Stomach smooth muscle (tissue), 2 donors: ENCODE results near the gene PZP.
"Not testable (repeated sequence)": the region's sequence is repeated elsewhere in the genome, so short reads cannot be mapped to it uniquely, and the experiment has no call there.

Experiments used
- H3K27ac ChIP-seq: one replicate; pipeline ENCODE4 v1.7.0; 2013; ENCODE audit warnings: mild to moderate bottlenecking, low read length, inconsistent platforms
- H3K27me3 ChIP-seq, 2 donors: one replicate each; pipeline ENCODE4 v1.7.0; 2013; ENCODE audit warnings: low read length in 2 of 2; ENCODE audit not compliant: insufficient read depth in 2 of 2, control insufficient read depth in 1 of 2
- H3K36me3 ChIP-seq, 2 donors: one replicate each; pipeline ENCODE4 v1.7.0; 2013; ENCODE audit warnings: low read length in 2 of 2; ENCODE audit not compliant: control insufficient read depth in 2 of 2, insufficient read depth in 2 of 2
- H3K4me1 ChIP-seq: one replicate; pipeline ENCODE4 v1.7.0; 2013; ENCODE audit warnings: low read length; ENCODE audit not compliant: control insufficient read depth, insufficient read depth
- H3K4me3 ChIP-seq, 2 donors: one replicate each; pipeline ENCODE4 v1.7.0; 2013; ENCODE audit warnings: low read length in 2 of 2
- H3K9ac ChIP-seq, 2 donors: one replicate each; pipeline ENCODE4 v1.7.0; 2013; ENCODE audit warnings: low read length in 2 of 2, mild to moderate bottlenecking in 1 of 2
- H3K9me3 ChIP-seq, 2 donors: one replicate each; pipeline ENCODE4 v1.7.0; 2013; ENCODE audit warnings: low read length in 2 of 2; ENCODE audit not compliant: control insufficient read depth in 2 of 2
- donor health status: healthy.
- donor health status: Pancreatic carcinoma.

PZP gene

GRCh38 chr12:9144730-9145106 lies 63.5 kb downstream of the PZP start:
- peaks cover 2 to 8% of the 10 kb centered on the region in 2 donors for H3K9me3 ChIP-seq
- H3K36me3 ChIP-seq, result no peaks in the 10 kb centered on the region
- no peak overlapping the region for H3K27ac ChIP-seq
- H3K27me3 ChIP-seq, result no peaks in the 10 kb centered on the region
- H3K9ac ChIP-seq, result no peak overlapping the region
- H3K4me3 ChIP-seq, result no peak overlapping the region
- H3K4me1 ChIP-seq, result no peaks in the 10 kb centered on the region

- Histone ChIP-seq H3K27ac (no peak overlapping the region), H3K36me3 (no peaks in the 10 kb centered on the region), H3K4me3 (no peak overlapping the region), H3K4me1 (no peaks in the 10 kb centered on the region), H3K9ac (no peak overlapping the region), H3K27me3 (no peaks in the 10 kb centered on the region), H3K9me3 (peaks cover 2 to 8% of the 10 kb centered on the region in 2 donors)
These were observed 64.1 kb downstream of the PZP start for GRCh38 chr12:9143929-9144729.

DNA sequence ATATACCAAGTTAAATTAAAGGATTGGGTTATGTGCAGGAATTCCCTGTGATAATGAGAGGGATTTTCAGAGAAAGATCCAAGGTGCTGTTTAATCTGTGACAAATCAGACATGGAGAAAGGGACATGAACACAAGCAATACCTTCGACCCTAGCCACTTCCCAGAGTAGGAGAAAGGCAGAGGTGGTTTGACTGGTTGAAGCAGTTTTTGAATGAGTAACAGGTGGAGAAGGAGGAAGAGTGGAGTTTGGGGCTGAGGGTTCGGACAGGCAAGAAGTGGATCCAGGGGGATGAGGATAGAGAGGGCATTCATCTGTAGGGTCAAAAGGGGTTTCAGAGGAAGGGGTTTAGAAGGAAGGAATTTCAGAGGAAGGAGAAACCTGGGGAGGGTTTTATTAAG lies 65.1 kb downstream of the PZP start:
- Histone ChIP-seq H3K36me3 (no peaks in the 10 kb centered on the region), H3K4me3 (no peak overlapping the region), H3K27ac (no peak overlapping the region), H3K4me1 (no peaks in the 10 kb centered on the region), H3K9me3 (peaks cover 2 to 8% of the 10 kb centered on the region in 2 donors), H3K27me3 (no peaks in the 10 kb centered on the region), H3K9ac (no peak overlapping the region)

DNA sequence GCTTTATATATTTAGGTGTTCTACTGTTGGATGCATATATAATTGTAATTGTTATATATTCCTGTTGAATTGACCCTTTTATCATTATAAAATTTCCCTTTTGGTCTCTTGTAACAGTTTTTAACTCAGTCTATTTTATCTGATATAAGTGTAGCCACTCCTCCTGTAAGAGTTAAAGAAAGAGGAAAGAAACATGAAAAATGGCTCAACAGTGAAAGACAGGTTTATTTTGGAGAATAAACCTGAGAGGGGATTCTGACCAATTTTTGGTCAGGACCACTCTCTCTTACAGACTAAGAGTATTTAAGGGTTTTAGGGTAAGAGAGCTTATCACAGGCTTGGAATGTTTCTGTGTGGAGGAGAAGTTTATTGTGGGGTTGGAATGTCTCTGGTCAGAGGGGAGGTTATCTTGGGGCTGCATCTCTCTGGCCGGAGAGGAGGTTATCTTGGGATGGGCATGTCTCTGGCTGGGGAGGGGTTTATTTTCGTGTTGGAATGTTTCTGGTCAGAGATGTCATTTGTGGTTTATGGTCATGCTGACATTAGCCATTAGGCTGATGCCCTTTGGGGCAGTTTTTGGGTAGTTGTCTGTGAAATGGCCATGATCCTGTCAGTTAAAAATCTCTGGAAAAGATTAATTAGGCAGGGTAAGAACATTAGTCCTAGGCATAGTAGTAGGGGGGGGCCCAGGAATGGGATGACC lies 68.5 kb downstream of the PZP start:
- not testable (repeated sequence) for H3K9me3 ChIP-seq, H3K27me3 ChIP-seq, H3K36me3 ChIP-seq, H3K9ac ChIP-seq, H3K27ac ChIP-seq, H3K4me1 ChIP-seq, H3K4me3 ChIP-seq

GRCh38 chr12:9135903-9136310 lies 72.3 kb downstream of the PZP start:
- no peak overlapping the region for H3K27ac ChIP-seq
- no peak overlapping the region for H3K4me3 ChIP-seq
- H3K27me3 ChIP-seq, result no peaks in the 10 kb centered on the region
- no peaks in the 10 kb centered on the region for H3K9me3 ChIP-seq
- H3K36me3 ChIP-seq, result no peaks in the 10 kb centered on the region
- no peak overlapping the region for H3K9ac ChIP-seq
- no peaks in the 10 kb centered on the region for H3K4me1 ChIP-seq

DNA sequence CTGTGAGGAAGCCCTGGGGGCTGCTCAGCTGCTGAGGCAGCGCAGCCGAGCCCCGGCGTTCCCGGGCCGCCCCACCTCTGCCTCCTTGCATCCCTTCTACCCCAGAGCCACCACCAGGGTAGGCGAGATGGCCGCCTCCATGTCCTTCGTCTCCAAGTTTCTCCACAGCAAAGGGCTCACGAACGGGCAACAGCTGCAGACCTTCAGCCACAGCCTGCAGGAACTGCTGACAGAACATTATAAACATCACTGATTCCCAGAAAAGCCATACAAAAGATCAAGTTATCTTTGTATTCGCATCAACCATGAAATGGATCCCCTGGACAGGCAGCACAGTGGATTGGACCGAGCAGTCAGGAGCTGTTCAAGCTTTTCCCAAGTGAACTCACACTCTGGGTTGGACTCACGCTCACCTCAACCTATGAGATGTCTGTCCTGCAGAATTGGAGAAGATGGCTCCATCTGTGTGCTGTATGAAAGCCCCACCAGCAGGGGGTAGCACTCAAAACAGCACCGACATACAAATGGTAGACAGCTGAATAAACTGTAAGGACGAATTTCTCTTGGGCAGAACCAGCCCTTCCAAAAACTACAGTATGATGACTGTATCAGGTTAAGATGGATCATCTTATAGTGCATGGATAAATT lies 73.1 kb downstream of the PZP start:
- Histone ChIP-seq H3K4me1 (no peaks in the 10 kb centered on the region), H3K27me3 (no peaks in the 10 kb centered on the region), H3K9ac (no peak overlapping the region), H3K9me3 (no peaks in the 10 kb centered on the region), H3K27ac (no peak overlapping the region), H3K4me3 (no peak overlapping the region), H3K36me3 (no peaks in the 10 kb centered on the region)

- Histone ChIP-seq H3K9me3 (no peaks in the 10 kb centered on the region), H3K27me3 (no peaks in the 10 kb centered on the region), H3K9ac (no peak overlapping the region), H3K36me3 (no peaks in the 10 kb centered on the region), H3K27ac (no peak overlapping the region), H3K4me3 (no peak overlapping the region), H3K4me1 (no peaks in the 10 kb centered on the region)
These were observed 74.8 kb downstream of the PZP start for GRCh38 chr12:9133216-9133916.

- H3K4me3 ChIP-seq, result no peak overlapping the region
- H3K36me3 ChIP-seq, result no peaks in the 10 kb centered on the region
- no peaks in the 10 kb centered on the region for H3K9me3 ChIP-seq
- H3K27me3 ChIP-seq, result no peaks in the 10 kb centered on the region
- H3K9ac ChIP-seq, result no peak overlapping the region
- no peak overlapping the region for H3K27ac ChIP-seq
- H3K4me1 ChIP-seq, result no peaks in the 10 kb centered on the region
These were observed 76.1 kb downstream of the PZP start for GRCh38 chr12:9132008-9132535.

DNA sequence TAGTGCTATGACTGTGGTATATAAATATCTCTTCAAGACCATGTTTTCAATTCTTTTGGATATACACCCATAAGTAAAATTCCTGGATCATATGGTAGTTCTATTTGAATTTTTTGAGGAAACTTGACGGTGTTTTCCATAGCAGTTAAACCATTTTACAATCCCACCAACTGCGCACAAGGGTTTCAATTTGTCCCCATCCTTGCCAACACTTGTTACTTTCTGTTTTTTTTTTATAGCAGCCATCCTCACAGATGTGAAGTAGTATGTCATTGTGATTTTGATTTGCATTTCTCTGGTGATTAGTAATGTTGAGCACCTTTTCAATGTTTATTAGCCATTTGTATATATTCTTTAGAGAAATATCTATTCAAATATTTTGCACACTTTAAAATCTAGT lies 78.0 kb downstream of the PZP start:
- H3K27ac ChIP-seq, result no peak overlapping the region
- no peaks in the 10 kb centered on the region for H3K4me1 ChIP-seq
- no peaks in the 10 kb centered on the region for H3K9me3 ChIP-seq
- H3K4me3 ChIP-seq, result no peak overlapping the region
- no peaks in the 10 kb centered on the region for H3K27me3 ChIP-seq
- no peaks in the 10 kb centered on the region for H3K36me3 ChIP-seq
- H3K9ac ChIP-seq, result no peak overlapping the region

DNA sequence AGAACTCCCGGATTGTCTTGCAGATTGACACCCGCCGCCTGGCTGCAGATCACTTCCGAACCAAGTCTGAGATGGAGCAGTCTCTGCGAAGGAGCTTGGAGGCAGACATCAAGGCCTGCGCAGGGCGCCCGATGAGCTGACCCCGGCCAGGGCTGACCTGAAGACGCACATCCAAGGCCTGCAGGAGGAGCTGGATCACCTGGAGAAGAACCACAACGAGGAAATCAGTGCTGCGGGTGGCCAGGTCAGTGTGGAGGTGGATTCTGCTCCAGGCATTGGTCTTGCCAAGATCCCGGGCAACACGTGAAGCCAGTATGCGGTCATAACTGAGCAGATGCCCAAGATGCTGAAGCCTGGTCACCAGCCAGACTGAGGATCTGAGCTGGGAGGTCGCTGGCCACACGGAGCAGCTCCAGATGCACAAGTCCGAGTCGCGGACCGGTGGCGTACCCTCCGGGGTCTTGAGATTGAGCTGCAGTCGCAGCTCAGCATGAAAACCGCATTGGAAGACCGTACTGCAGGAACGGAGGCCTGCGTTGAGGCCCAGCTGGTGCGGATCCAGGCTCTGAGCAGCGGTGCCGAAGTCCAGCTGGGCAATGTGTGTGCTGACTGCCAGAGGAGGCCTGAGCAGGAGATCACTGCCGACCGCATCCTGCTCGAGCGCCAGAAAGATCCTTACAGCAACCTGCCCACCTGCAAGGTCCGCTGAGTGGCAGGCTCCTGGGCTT lies 80.1 kb downstream of the PZP start:
- no peak overlapping the region for H3K27ac ChIP-seq
- no peaks in the 10 kb centered on the region for H3K27me3 ChIP-seq
- H3K4me1 ChIP-seq, result peaks cover 8% of the 10 kb centered on the region
- H3K9ac ChIP-seq, result no peak overlapping the region
- no peak overlapping the region for H3K4me3 ChIP-seq
- H3K9me3 ChIP-seq, result no peaks in the 10 kb centered on the region
- no peaks in the 10 kb centered on the region for H3K36me3 ChIP-seq
